H1 (cell line): ENCODE results near the gene KIZ. TPM values are rescaled to one million over a fixed set of nuclear protein-coding genes. Genes with fewer than 3 reads are reported as not detected.

Experiments used
- CHD2 ChIP-seq: IDR thresholded peaks from 2 replicates; pipeline ENCODE4 v1.6.1; 2012; ENCODE audit warnings: low read length, improper control_type of control experiment
- EZH2 ChIP-seq: fragments of 200-600 bp; sonication (generic); IDR thresholded peaks from 2 replicates; pipeline ENCODE4 v1.7.1; 2012; ENCODE audit warnings: low read depth, mild to moderate bottlenecking, moderate library complexity, low read length, inconsistent platforms; ENCODE audit not compliant: severe bottlenecking
- GTF2F1 ChIP-seq: IDR thresholded peaks from 2 replicates; pipeline ENCODE4 v1.6.1; 2012; ENCODE audit warnings: low read depth, low read length, improper control_type of control experiment, borderline replicate concordance
- JUN ChIP-seq: IDR thresholded peaks from 2 replicates; pipeline ENCODE4 v1.6.1; 2011; ENCODE audit warnings: low read depth, mild to moderate bottlenecking, improper control_type of control experiment, low read length
- RXRA ChIP-seq: IDR thresholded peaks from 2 replicates; pipeline ENCODE4 v1.6.1; 2011; ENCODE audit warnings: low read depth, mild to moderate bottlenecking, low read length, moderate library complexity; ENCODE audit not compliant: insufficient read depth
- TAF1 ChIP-seq: IDR thresholded peaks from 2 replicates; pipeline ENCODE4 v1.6.1; 2011; ENCODE audit warnings: mild to moderate bottlenecking, low read depth, low read length
- polyA plus RNA-seq, 7 experiments: library from polyadenylated mRNA; depleted of rRNA in 3 of 7; stranded (reverse) in 5 of 7; unstranded in 2 of 7; fragments of >200 nt in 5 of 7; fragments of 200-250 nt in 2 of 7; gene quantifications; 1 replicate in 5 of 7; 2 replicates in 1 of 7; 4 replicates in 1 of 7; pipeline versions ENCODE4 v1.2.1 to v1.2.3, GENCODE V29; 2011 to 2013; ENCODE audit warnings: missing spikeins in 2 of 7, mixed read lengths in 2 of 7
- total RNA-seq: library from RNA; stranded (reverse); fragmentation: NEBNext Ultra II Directional; extraction: Animal tissue kit (Norgen Biotek cat#: 25700); gene quantifications from 2 replicates; pipeline ENCODE4 v1.2.1, GENCODE V29; 2021

The KIZ gene
- total and polyA plus RNA-seq, 2 of the 8 experiments (the other 6 are each of a cell fraction or from before 2014, with no cell fraction given): 13.0 to 51.7 TPM

GRCh38 chr20:21286775-21287174, 160.9 kb downstream of the KIZ start (continued):
- no peak for TF ChIP-seq EZH2
- TF ChIP-seq TAF1: no peak
- TF ChIP-seq JUN: no peak
- TF ChIP-seq GTF2F1: no peak
- TF ChIP-seq CHD2: no peak
- no peak for TF ChIP-seq RXRA
